ENCODE measurements around the gene CD48. TPM values are rescaled to one million over a fixed set of nuclear protein-coding genes. Genes with fewer than 3 reads are reported as not detected.
"Not testable (repeated sequence)": the region's sequence is repeated elsewhere in the genome, so short reads cannot be mapped to it uniquely, and the experiment has no call there.

The CD48 gene
- total and polyA plus RNA-seq, 2 donors (not counting 1 experiment from before 2014, with no cell fraction given), result 252 to 428 TPM

DNA sequence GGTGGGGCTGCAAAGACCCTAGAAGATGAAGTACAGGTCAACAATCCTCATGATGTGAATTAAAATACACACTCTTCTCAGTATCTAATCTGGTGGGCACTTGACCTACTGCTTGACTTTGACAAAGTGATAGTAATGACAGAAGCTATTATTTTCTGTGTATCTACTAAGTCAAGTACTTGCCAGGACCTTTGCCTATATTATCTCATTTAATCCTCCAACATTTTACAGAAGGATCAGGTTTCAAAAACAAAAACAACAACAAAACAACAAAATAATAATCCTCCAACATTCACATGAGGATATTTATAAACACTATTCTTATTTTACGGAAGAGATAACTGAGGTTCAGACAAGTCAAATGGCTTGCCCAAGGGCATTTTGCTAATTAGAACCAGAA is 4.4 kb upstream of the CD48 start:
- Mint-ChIP-seq H3K9me3 (ENCODE audit: insufficient read depth) (no peaks in the 10 kb centered on the region), H3K27ac (no peak overlapping the region), H3K27me3 (no peaks in the 10 kb centered on the region), H3K4me3 (no peak overlapping the region), H3K4me1 (peaks cover 26% of the 10 kb centered on the region)
- no peak for TF ChIP-seq EZH2 (IDR thresholded peaks at IDR 0.05; ENCODE audit: borderline replicate concordance, insufficient read depth, low read depth, low read length, poor library complexity, severe bottlenecking)
- TF ChIP-seq, protein P1, sequence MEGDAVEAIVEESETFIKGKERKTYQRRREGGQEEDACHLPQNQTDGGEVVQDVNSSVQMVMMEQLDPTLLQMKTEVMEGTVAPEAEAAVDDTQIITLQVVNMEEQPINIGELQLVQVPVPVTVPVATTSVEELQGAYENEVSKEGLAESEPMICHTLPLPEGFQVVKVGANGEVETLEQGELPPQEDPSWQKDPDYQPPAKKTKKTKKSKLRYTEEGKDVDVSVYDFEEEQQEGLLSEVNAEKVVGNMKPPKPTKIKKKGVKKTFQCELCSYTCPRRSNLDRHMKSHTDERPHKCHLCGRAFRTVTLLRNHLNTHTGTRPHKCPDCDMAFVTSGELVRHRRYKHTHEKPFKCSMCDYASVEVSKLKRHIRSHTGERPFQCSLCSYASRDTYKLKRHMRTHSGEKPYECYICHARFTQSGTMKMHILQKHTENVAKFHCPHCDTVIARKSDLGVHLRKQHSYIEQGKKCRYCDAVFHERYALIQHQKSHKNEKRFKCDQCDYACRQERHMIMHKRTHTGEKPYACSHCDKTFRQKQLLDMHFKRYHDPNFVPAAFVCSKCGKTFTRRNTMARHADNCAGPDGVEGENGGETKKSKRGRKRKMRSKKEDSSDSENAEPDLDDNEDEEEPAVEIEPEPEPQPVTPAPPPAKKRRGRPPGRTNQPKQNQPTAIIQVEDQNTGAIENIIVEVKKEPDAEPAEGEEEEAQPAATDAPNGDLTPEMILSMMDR (IDR thresholded peaks at IDR 0.05), result no peak
- peaks cover 39% of the 10 kb centered on the region for H3K79me2 ChIP-seq (ENCODE audit: control insufficient read depth, insufficient read depth, low read length)
- no peaks in the 10 kb centered on the region for H3K9me3 ChIP-seq (ENCODE audit: control extremely low read depth in 1 of 3, control insufficient read depth in 2 of 3, insufficient read depth in 1 of 3, low read length in 2 of 3)
- H3K9ac ChIP-seq (ENCODE audit: low read length), result no peak overlapping the region
- no peak overlapping the region for H3K4me3 ChIP-seq (ENCODE audit: control extremely low read depth in 1 of 5, extremely low read depth in 1 of 5, insufficient read depth in 1 of 5, low read depth in 2 of 5, low read length in 4 of 5)
- WGBS (ENCODE audit: insufficient coverage), result 100% methylated on average over 1 of the region's 1 CpG
- no peak for DNase-seq
- no peak for ATAC-seq (ENCODE audit: low read depth)
- peaks cover 25 to 31% of the 10 kb centered on the region in 2 donors for H3K4me1 ChIP-seq (ENCODE audit: control insufficient read depth in 2 of 2, insufficient read depth in 2 of 2, low read length in 2 of 2)
- no peaks in the 10 kb centered on the region for H3K27me3 ChIP-seq (replicated peaks in 1 of 4; ENCODE audit: control extremely low read depth in 1 of 4, control insufficient read depth in 3 of 4, insufficient read depth in 4 of 4, low read length in 3 of 4)
- no peak overlapping the region for H2AFZ ChIP-seq (ENCODE audit: insufficient read depth, low read depth, low read length, poor library complexity, severe bottlenecking)
- H3K27ac ChIP-seq (ENCODE audit: low read length in 2 of 2), result no peak overlapping the region
- H3K4me2 ChIP-seq (replicated peaks; ENCODE audit: low read depth, low read length, poor library complexity, severe bottlenecking), result no peak overlapping the region
- intact Hi-C loops (cut with micrococcal nuclease), result loop anchor here (10.0 kb wide), 1 partner anchor 419 kb away; the partner anchor contains the start of gene DEDD
- ChIA-PET CTCF (interaction anchor here (0.6 to 6.1 kb wide), 10 partner anchors 11 to 423 kb away, joined by 3 to 52 read pairs (median 6); no protein-coding TSS in a partner anchor), POLR2A (no interaction called here)
- H3K36me3 ChIP-seq (replicated peaks in 1 of 2; ENCODE audit: control extremely low read depth in 1 of 2, control insufficient read depth in 1 of 2, extremely low read depth in 1 of 2, insufficient read depth in 2 of 2, low read length in 1 of 2), result no peaks in the 10 kb centered on the region
- no peaks in the 10 kb centered on the region for H4K20me1 ChIP-seq (ENCODE audit: control insufficient read depth, insufficient read depth, low read length, poor library complexity, severe bottlenecking)

DNA sequence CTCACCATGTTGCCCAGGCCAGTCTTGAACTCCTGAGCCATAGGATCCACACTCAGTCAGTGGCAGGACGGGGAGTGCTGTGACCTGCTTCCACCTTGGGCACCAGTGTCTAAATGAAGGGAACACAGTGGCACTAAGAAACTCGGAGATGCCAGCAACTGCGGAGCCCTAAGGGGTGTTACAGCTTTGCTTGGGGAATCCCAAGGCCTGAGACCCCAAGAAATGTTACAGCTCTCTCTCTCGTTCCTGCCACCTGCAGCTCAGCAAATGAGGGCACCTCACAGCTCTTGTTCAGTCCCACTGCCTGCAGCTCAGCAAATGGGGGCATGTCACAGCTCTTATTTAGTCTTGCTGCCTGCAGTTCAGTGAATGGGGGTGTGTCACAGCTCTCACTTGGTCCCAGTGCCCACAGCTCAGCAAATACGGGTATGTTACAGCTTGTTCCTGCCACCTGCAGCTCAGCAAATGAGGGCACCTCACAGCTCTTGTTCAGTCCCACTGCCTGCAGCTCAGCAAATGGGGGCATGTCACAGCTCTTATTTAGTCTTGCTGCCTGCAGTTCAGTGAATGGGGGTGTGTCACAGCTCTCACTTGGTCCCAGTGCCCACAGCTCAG is 2.5 kb upstream of the CD48 start:
- peaks cover 38 to 41% of the 10 kb centered on the region in 2 donors for H3K4me1 ChIP-seq (ENCODE audit: control insufficient read depth in 2 of 2, insufficient read depth in 2 of 2, low read length in 2 of 2)
- H3K4me2 ChIP-seq (replicated peaks; ENCODE audit: low read depth, low read length, poor library complexity, severe bottlenecking); H3K9me3 ChIP-seq (ENCODE audit: control extremely low read depth in 1 of 3, control insufficient read depth in 2 of 3, insufficient read depth in 1 of 3, low read length in 2 of 3); H3K9me3 Mint-ChIP-seq (ENCODE audit: insufficient read depth); H3K4me3 ChIP-seq (ENCODE audit: control extremely low read depth in 1 of 5, extremely low read depth in 1 of 5, insufficient read depth in 1 of 5, low read depth in 2 of 5, low read length in 4 of 5); H3K9ac ChIP-seq (ENCODE audit: low read length); H4K20me1 ChIP-seq (ENCODE audit: control insufficient read depth, insufficient read depth, low read length, poor library complexity, severe bottlenecking); H2AFZ ChIP-seq (ENCODE audit: insufficient read depth, low read depth, low read length, poor library complexity, severe bottlenecking); POLR2A ChIA-PET; H3K27me3 Mint-ChIP-seq; H3K36me3 ChIP-seq (replicated peaks in 1 of 2; ENCODE audit: control extremely low read depth in 1 of 2, control insufficient read depth in 1 of 2, extremely low read depth in 1 of 2, insufficient read depth in 2 of 2, low read length in 1 of 2); H3K27me3 ChIP-seq (replicated peaks in 1 of 4; ENCODE audit: control extremely low read depth in 1 of 4, control insufficient read depth in 3 of 4, insufficient read depth in 4 of 4, low read length in 3 of 4); DNase-seq; H3K4me3 Mint-ChIP-seq: not testable (repeated sequence)
- peaks cover 58% of the 10 kb centered on the region for H3K79me2 ChIP-seq (ENCODE audit: control insufficient read depth, insufficient read depth, low read length)
- intact Hi-C loops (cut with micrococcal nuclease), result loop anchor here (10.0 kb wide), 1 partner anchor 421 kb away; the partner anchor contains the start of gene DEDD
- CTCF ChIA-PET, result interaction anchor here (1.2 to 6.1 kb wide), 9 partner anchors 9 to 276 kb away, joined by 4 to 52 read pairs (median 10); no protein-coding TSS in a partner anchor
- H3K27ac ChIP-seq (ENCODE audit: low read length in 2 of 2), result peak overlapping the region in 1 of 2 donors; percentile 19
- Mint-ChIP-seq H3K4me1 (peaks cover 26% of the 10 kb centered on the region), H3K27ac (peak overlapping the region; percentile 54)
- peak; percentile 31 for ATAC-seq (ENCODE audit: low read depth)
- 97% methylated on average over 3 of the region's 5 CpGs for WGBS (ENCODE audit: insufficient coverage)
